Measurements from ENCODE around the gene ROR2. TPM values are rescaled to one million over a fixed set of nuclear protein-coding genes. Genes with fewer than 3 reads are reported as not detected.
A peak's percentile ranks its signal among the peaks of the same experiment; 100 is the strongest.

The ROR2 gene
- total RNA-seq, 1 experiment from 2014 or later = 2.7 TPM

DNA sequence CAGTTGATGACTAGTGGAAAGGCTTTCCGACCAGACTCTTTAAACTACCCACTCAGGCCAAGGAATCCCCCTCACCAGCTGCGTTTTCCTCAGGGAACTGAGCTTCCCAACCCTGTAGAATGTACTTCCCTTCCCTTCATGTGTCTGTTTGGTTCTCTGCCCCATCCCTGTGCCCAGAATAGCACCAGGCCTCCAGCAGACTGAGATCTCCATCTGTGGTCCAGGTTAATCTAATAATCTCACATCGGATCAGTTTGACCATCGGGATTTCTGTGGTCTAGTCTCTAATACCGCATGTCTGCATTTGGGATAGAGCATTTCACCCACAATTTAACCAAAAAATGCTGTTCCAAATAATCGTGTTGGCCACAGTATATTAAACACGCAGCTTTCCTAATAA is 237.2 kb downstream of the ROR2 start:
- H3K23ac ChIP-seq (ENCODE audit: insufficient read length, low read depth, low read length) = no peak overlapping the region
- no peak overlapping the region for H3K27ac ChIP-seq (ENCODE audit: insufficient read length, low read depth, low read length)
- no peak overlapping the region for H2BK20ac ChIP-seq (ENCODE audit: low read depth, low read length, poor library complexity, severe bottlenecking)
- H3K18ac ChIP-seq (ENCODE audit: insufficient read length, low read depth, low read length) = no peak overlapping the region
- H4K91ac ChIP-seq (ENCODE audit: insufficient read length, low read depth, low read length) = no peak overlapping the region
- H3K23me2 ChIP-seq (ENCODE audit: insufficient read length, low read depth, low read length, poor library complexity, severe bottlenecking) = no peaks in the 10 kb centered on the region
- no peak overlapping the region for H3K4me3 Mint-ChIP-seq
- H3T11ph ChIP-seq (ENCODE audit: low read length) = no peak overlapping the region
- H2BK15ac ChIP-seq (ENCODE audit: low read depth, low read length) = no peak overlapping the region
- H4K8ac ChIP-seq (replicated peaks; ENCODE audit: insufficient read length, low read depth, low read length) = no peak overlapping the region
- no peaks in the 10 kb centered on the region for H3K4me1 ChIP-seq (ENCODE audit: insufficient read depth, low read length)
- no peak overlapping the region for H3K4ac ChIP-seq (ENCODE audit: low read depth, low read length)
- no peak overlapping the region for H2AFZ ChIP-seq (ENCODE audit: low read length)
- no peak overlapping the region for H2AK5ac ChIP-seq (ENCODE audit: insufficient read length, low read length)
- WGBS (ENCODE audit: extremely low coverage, insufficient read length, low lambda C conversion rate) = no CpG with 5 or more reads among the region's 7 CpGs
- H3K9me3 ChIP-seq (ENCODE audit: control insufficient read depth, low read depth, low read length) = no peaks in the 10 kb centered on the region
- H2BK5ac ChIP-seq (ENCODE audit: insufficient read length, low read length) = no peak overlapping the region
- H3K79me2 ChIP-seq (ENCODE audit: insufficient read depth, low read length) = no peaks in the 10 kb centered on the region
- no peaks in the 10 kb centered on the region for H4K20me1 ChIP-seq (ENCODE audit: control insufficient read depth, insufficient read depth, insufficient read length)
- H3K56ac ChIP-seq (ENCODE audit: insufficient read length, low read depth, low read length) = no peak overlapping the region
- H3K27me3 Mint-ChIP-seq (ENCODE audit: low read depth) = peaks cover 13% of the 10 kb centered on the region
- no peak for DNase-seq
- H3K27ac Mint-ChIP-seq = peak overlapping the region in 1 of 3 experiments; percentile 53; a peak in 1 of 7 replicates
- no peaks in the 10 kb centered on the region for H3K79me1 ChIP-seq (ENCODE audit: insufficient read depth, low read depth, low read length, poor library complexity, severe bottlenecking)
- no peaks in the 10 kb centered on the region for H3K27me3 ChIP-seq (ENCODE audit: insufficient read depth, low read length)
- TF ChIP-seq, protein P1, sequence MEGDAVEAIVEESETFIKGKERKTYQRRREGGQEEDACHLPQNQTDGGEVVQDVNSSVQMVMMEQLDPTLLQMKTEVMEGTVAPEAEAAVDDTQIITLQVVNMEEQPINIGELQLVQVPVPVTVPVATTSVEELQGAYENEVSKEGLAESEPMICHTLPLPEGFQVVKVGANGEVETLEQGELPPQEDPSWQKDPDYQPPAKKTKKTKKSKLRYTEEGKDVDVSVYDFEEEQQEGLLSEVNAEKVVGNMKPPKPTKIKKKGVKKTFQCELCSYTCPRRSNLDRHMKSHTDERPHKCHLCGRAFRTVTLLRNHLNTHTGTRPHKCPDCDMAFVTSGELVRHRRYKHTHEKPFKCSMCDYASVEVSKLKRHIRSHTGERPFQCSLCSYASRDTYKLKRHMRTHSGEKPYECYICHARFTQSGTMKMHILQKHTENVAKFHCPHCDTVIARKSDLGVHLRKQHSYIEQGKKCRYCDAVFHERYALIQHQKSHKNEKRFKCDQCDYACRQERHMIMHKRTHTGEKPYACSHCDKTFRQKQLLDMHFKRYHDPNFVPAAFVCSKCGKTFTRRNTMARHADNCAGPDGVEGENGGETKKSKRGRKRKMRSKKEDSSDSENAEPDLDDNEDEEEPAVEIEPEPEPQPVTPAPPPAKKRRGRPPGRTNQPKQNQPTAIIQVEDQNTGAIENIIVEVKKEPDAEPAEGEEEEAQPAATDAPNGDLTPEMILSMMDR (conservative IDR thresholded peaks at IDR 0.05) = no peak
- H2BK12ac ChIP-seq (ENCODE audit: insufficient read length, low read depth, low read length) = no peak overlapping the region
- no peak overlapping the region for H3K9ac ChIP-seq (ENCODE audit: extremely low read depth, insufficient read length, low read length)
- H3K4me1 Mint-ChIP-seq = peaks cover 4 to 5% of the 10 kb centered on the region in 2 experiments; a peak in 3 of 4 replicates
- peaks cover 5 to 7% of the 10 kb centered on the region in 2 experiments; a peak in 4 of 5 replicates for H3K9me3 Mint-ChIP-seq
- peaks cover 0 to 6% (median 0%) of the 10 kb centered on the region in 3 experiments; a peak in 1 of 7 replicates for H3K36me3 Mint-ChIP-seq (ENCODE audit: insufficient read depth in 1 of 3, low read depth in 3 of 3)
- no peak overlapping the region for H3K14ac ChIP-seq (ENCODE audit: insufficient read depth, low read length)
- H2BK120ac ChIP-seq (ENCODE audit: low read depth, low read length, poor library complexity, severe bottlenecking) = no peak overlapping the region
- no peak overlapping the region for H3K4me2 ChIP-seq (ENCODE audit: insufficient read depth, insufficient read length, low read length)
- H4K5ac ChIP-seq (ENCODE audit: insufficient read length, low read depth, low read length) = no peak overlapping the region
